HUES64 (cell line): ENCODE measurements around the gene APP.
"Not testable (repeated sequence)": the region's sequence is repeated elsewhere in the genome, so short reads cannot be mapped to it uniquely, and the experiment has no call there.

ENCODE experiments used
- H3K27ac ChIP-seq: 2 replicates; pipeline ENCODE4 v1.7.0; 2013; ENCODE audit warnings: low read depth, low read length, inconsistent platforms
- H3K27me3 ChIP-seq: 2 replicates; pipeline ENCODE4 v1.6.1; 2013; ENCODE audit warnings: mild to moderate bottlenecking, low read length; ENCODE audit not compliant: insufficient read depth
- H3K36me3 ChIP-seq: 2 replicates; pipeline ENCODE4 v1.6.1; 2013; ENCODE audit warnings: mild to moderate bottlenecking, low read length; ENCODE audit not compliant: insufficient read depth
- H3K4me1 ChIP-seq: 2 replicates; pipeline ENCODE4 v1.6.1; 2013; ENCODE audit warnings: mild to moderate bottlenecking, low read length, moderate library complexity; ENCODE audit not compliant: insufficient read depth
- H3K4me3 ChIP-seq: 2 replicates; pipeline ENCODE4 v1.5.1; 2013; ENCODE audit warnings: mild to moderate bottlenecking, low read length, moderate library complexity
- H3K9ac ChIP-seq: 2 replicates; pipeline ENCODE4 v1.6.1; 2013; ENCODE audit warnings: mild to moderate bottlenecking, low read depth, low read length
- H3K9me3 ChIP-seq: 2 replicates; pipeline ENCODE4 v1.6.1; 2013; ENCODE audit warnings: low read depth, low read length; ENCODE audit not compliant: insufficient read depth
- WGBS: fragments of 150-250, 120-280 bp; methylation state at CpG from one replicate; pipeline ENCODE4 v1.1.7; 2013; ENCODE audit warnings: missing lambda C conversion rate; 5-methylcytosine and 5-hydroxymethylcytosine counted together

The APP gene

DNA sequence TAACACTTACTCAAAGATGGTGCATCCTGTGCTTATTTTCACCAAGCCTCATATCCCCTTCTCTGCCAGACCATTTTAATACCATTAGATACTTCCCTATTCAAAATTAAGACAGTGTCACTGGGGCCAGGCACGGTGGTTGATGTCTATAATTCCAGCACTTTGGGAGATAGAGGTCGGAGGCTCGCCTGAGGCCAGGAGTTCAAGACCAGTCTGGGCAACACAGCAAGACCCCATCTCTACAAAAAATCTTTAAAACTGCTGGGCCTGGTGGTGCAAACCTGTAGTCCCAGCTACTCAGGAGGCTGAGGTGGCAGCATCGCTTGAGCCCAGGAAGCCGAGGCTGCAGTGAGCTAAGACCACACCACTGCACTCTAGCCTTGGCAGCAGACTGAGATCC, 28.2 kb downstream of the APP start:
- H3K4me1 ChIP-seq = peaks cover 21% of the 10 kb centered on the region
- H3K9me3 ChIP-seq = no peaks in the 10 kb centered on the region
- 96% methylated on average over 5 of the region's 5 CpGs for WGBS
- H3K27me3 ChIP-seq = no peaks in the 10 kb centered on the region
- H3K27ac ChIP-seq = no peak overlapping the region
- no peak overlapping the region for H3K9ac ChIP-seq
- no peak overlapping the region for H3K4me3 ChIP-seq
- peaks cover 36% of the 10 kb centered on the region for H3K36me3 ChIP-seq

DNA sequence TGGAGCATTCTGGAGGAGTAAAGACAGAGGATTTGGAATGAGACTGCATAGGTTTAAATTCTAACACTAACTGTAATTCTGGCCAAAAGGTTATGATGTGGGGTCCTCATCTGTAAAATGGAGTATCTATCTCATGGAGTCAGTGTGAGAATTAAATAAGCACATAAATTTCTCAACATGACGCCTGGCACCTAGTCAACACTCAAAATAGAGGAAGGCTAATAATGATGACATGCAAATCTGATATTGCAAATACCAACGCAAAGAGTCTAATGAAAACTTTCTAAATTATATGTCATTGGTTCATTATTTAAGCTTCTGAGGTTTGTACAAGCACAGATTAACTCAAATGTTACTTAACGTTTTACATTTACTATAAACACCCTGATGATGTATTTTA, 29.6 kb downstream of the APP start:
- WGBS = 100% methylated on average over 2 of the region's 3 CpGs
- H3K27me3 ChIP-seq = no peaks in the 10 kb centered on the region
- H3K4me1 ChIP-seq = peaks cover 21% of the 10 kb centered on the region
- no peaks in the 10 kb centered on the region for H3K9me3 ChIP-seq
- peaks cover 28% of the 10 kb centered on the region for H3K36me3 ChIP-seq
- H3K27ac ChIP-seq = no peak overlapping the region
- H3K4me3 ChIP-seq = no peak overlapping the region
- no peak overlapping the region for H3K9ac ChIP-seq

DNA sequence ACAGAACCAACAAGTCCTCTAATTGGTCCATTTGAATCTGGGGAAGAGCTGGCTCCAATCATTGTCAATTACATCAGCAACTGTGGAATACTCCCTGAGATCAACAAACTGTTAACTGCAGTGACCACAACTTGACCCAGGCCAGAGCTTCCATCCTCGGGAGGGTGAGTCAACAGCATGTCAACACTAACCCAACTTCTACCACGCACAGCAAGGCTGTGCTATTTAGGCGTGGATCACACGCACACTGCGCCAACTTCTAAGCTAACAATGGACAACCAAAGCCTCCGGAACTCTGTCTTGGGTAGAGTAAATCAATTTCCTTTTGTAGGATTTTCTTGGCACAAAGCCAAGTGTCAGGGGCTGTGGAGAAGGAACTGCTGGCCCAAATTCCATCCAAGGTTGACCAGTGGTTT, 30.4 kb downstream of the APP start:
- Histone ChIP-seq H3K27me3 (no peaks in the 10 kb centered on the region), H3K4me1 (peaks cover 26% of the 10 kb centered on the region), H3K27ac (no peak overlapping the region), H3K9me3 (no peaks in the 10 kb centered on the region), H3K9ac (no peak overlapping the region), H3K36me3 (peaks cover 24% of the 10 kb centered on the region), H3K4me3 (no peak overlapping the region)
- 98% methylated on average over 6 of the region's 6 CpGs for WGBS

DNA sequence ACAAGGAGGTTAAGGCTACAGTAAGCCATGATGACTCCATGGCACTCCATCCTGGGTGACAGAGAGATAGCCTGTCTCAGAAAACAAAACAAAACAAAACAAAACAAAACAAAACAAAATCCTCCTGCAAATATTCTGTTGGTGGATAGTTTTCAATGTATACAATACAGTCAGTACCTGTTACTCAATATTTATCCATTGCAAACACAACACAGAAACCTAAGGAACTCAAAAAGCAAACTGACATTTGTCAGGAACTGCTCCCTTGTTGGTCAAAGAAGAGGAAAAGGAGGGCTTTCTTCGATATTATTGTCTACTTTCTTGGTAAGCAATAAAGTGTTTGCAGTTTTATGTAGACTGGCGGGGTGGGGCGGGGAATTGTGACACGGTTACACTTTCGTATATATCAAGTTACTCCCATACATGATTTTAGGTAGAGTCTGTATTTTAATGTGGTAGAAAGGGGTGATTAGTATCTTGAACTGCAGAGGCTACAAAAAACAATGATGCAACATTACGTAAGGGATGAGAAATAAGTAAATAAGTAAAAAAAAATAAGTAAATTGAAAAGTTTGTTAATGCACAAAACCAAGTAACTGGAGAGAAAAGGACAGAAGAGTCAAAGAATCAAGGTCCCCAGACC, 31.8 kb downstream of the APP start:
- H3K27me3 ChIP-seq = no peaks in the 10 kb centered on the region
- no peak overlapping the region for H3K9ac ChIP-seq
- peaks cover 21% of the 10 kb centered on the region; the same call in 1 of the 2 replicates for H3K36me3 ChIP-seq
- peaks cover 27% of the 10 kb centered on the region for H3K4me1 ChIP-seq
- H3K4me3 ChIP-seq = no peak overlapping the region
- no peaks in the 10 kb centered on the region for H3K9me3 ChIP-seq
- no peak overlapping the region for H3K27ac ChIP-seq
- 97% methylated on average over 4 of the region's 6 CpGs for WGBS

DNA sequence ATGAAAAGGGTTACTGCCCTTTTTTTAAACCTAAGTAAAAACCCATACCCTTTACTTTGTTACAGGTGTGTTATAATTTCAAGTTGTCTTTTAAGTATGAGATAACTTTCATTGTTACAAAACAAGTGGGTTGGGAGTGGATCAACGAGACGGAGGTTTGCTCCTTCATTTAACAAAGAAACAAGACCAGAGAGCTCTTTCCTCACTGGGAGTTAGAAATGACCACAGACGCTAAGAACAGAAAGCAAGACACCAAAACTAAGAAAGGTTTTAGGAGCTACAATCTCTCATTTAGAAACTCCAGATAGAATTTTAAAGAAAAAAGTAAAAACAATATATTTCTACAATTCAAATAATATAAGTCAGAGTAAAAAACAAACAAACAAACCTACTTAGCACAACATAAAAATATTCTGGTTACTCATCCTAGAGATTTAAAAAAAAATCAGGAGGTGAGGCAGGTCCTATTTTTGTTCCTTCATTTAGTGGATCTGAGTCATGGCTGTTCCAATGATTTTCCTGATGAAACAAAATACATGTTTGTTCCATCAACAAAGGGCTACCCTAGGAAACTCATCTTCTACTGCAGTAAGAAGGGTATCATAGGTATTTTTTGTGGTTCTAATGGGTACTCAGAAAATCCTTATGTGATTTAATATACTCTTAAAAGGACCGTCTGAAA, 33.0 kb downstream of the APP start:
- Histone ChIP-seq H3K9ac (no peak overlapping the region), H3K9me3 (no peaks in the 10 kb centered on the region), H3K27me3 (no peaks in the 10 kb centered on the region), H3K4me3 (no peak overlapping the region), H3K4me1 (peaks cover 27% of the 10 kb centered on the region), H3K36me3 (peaks cover 14% of the 10 kb centered on the region; the same call in 1 of the 2 replicates), H3K27ac (no peak overlapping the region)
- 100% methylated on average over 1 of the region's 4 CpGs for WGBS

DNA sequence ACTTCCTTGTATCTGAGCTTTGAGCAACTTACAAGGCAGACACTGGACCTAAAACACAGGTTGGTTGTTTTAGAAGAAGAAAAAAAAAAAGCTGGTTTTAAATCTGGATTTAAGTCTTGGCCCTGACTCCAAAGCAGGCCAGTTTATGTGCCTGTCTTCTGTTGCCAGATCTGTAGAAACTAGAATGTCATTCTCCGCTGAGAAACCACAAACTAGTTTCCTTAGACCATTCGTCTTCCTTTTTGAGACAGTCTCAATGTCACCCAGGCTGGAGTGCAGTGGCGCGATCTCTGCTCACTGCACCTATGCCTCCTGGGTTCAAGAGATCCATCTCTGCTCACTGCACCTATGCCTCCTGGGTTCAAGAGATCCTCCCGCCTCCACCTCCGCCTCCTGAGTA, 33.9 kb downstream of the APP start:
- peaks cover 28% of the 10 kb centered on the region for H3K4me1 ChIP-seq
- WGBS = 86% methylated on average over 6 of the region's 6 CpGs
- peaks cover 11% of the 10 kb centered on the region for H3K36me3 ChIP-seq
- H3K9me3 ChIP-seq = no peaks in the 10 kb centered on the region
- H3K4me3 ChIP-seq = no peak overlapping the region
- H3K27ac ChIP-seq = no peak overlapping the region
- H3K9ac ChIP-seq = no peak overlapping the region
- no peaks in the 10 kb centered on the region for H3K27me3 ChIP-seq

DNA sequence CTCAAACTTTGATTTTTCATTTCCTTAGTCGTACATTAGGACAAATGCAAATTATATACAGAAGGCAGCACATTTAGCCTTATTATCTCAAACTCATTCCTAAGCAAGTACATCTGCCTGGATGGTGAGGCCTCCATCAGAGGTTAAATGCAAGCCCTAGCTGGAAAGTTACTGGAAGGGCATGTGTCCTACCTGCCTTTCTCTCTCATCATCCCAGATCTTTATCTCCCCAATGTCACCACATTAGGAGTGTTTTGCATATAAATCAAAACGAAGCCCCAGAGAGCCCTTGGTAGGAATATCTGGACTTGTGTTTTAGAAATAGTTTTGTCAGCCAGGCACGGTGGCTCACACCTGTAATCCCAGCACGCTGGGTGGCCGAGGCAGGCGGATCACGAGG, 35.0 kb downstream of the APP start:
- H3K36me3 ChIP-seq = peaks cover 18% of the 10 kb centered on the region
- H3K27ac ChIP-seq = no peak overlapping the region; the same call in 1 of the 2 replicates
- H3K4me3 ChIP-seq = no peak overlapping the region
- H3K27me3 ChIP-seq = no peaks in the 10 kb centered on the region
- H3K9me3 ChIP-seq = no peaks in the 10 kb centered on the region
- H3K4me1 ChIP-seq = peaks cover 34% of the 10 kb centered on the region
- 90% methylated on average over 7 of the region's 7 CpGs for WGBS
- no peak overlapping the region for H3K9ac ChIP-seq

DNA sequence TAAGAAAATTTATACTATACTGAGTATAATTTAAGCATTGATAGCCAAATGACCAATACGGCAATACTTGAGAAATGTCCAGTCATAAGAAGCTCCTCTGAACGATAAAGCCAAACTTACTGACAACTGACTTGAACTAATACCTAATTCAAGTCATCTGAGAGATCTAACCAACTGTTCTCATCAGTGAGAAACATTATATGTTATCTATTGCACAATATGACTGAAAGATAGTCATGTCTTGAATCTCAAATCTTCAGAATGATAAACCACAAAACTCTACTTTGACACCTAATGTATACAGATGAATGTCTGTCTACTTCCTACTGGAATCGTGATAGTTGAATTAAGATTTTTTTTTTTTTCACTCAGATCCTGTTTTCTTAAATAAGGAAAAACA, 39.0 kb downstream of the APP start:
- Histone ChIP-seq H3K36me3 (peaks cover 22% of the 10 kb centered on the region), H3K27ac (no peak overlapping the region), H3K9ac (no peak overlapping the region), H3K27me3 (no peaks in the 10 kb centered on the region), H3K4me1 (peaks cover 37% of the 10 kb centered on the region), H3K4me3 (no peak overlapping the region), H3K9me3 (no peaks in the 10 kb centered on the region)
- 97% methylated on average over 2 of the region's 3 CpGs for WGBS

DNA sequence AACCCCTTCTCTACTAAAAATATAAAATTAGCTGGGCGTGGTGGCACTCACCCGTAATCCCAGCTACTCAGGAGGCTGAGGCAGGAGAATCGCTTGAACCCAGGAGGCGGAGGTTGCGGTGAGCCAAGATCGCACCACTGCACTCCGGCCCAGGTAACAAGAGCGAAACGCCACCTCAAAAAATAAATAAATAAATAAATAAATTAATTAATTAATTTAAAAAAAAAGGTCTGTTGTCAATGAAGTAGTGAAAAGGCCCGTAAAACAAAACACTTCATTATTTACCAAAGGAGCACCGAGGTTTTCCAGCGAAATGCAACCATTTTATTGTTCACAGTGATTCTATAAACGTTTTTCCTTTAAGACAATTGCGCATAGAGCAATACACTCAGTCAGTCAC, 39.5 kb downstream of the APP start:
- H3K9me3 ChIP-seq, H3K4me3 ChIP-seq, H3K9ac ChIP-seq, H3K27me3 ChIP-seq, H3K27ac ChIP-seq: not testable (repeated sequence)
- H3K4me1 ChIP-seq = peaks cover 42% of the 10 kb centered on the region
- H3K36me3 ChIP-seq = peaks cover 22% of the 10 kb centered on the region
- WGBS = 88% methylated on average over 11 of the region's 14 CpGs

DNA sequence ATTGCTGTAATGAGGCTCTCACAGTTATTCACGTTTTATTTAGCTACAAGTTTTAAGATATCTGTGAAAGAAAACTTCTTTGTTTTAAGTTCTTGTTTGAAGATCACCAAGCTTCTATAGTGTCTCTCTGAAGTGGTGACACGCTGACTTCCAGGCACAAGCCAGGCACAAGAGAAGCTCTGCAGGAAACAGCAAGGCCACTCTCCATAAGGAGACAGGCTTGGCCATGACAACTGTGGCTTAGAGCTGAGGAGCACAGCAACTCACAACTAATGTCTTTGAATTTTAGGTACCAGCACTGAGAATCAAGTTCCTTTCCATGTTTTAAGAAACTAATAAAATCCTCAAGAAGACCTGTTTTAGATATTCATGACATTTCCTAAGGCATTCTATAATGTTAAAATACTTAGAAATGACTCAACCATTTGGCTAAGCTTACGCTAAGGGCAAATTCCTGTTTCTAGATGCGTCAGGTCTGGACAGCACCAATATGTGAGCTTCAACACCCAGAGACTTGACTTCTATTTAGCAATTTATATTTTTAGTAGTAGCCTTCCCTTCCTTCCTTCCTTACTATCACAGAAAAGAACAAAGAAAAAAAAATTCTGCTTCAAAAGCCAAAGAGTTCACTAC, 40.2 kb downstream of the APP start:
- Histone ChIP-seq H3K9me3 (no peaks in the 10 kb centered on the region), H3K9ac (no peak overlapping the region), H3K4me1 (peaks cover 45% of the 10 kb centered on the region), H3K4me3 (no peak overlapping the region), H3K36me3 (peaks cover 20% of the 10 kb centered on the region), H3K27ac (peak overlapping the region; percentile 20; the same call in 1 of the 2 replicates), H3K27me3 (no peaks in the 10 kb centered on the region)
- 90% methylated on average over 4 of the region's 4 CpGs for WGBS

DNA sequence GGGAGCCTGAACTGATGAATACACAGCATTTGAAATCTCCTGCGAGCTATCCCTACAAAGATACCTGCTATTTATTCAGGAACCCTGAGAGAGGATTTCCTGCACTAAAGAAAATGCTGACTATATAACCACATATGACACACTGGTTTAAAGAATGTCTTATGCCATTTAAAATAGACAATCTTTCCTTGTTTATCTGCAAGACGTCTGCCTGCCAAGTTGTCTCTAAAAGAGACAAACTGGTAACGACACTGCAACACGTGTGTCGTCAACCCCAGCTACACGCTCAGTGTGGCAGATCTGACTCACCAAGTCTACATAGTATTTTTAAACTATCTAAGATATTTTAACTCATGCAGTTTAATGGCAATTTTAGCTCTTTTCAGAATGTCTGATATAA, 42.7 kb downstream of the APP start:
- 88% methylated on average over 6 of the region's 6 CpGs for WGBS

More for the DNA sequence above, 42.7 kb downstream of the APP start:
- Histone ChIP-seq H3K36me3 (peaks cover 19% of the 10 kb centered on the region), H3K4me3 (no peak overlapping the region), H3K9me3 (no peaks in the 10 kb centered on the region), H3K4me1 (peaks cover 67% of the 10 kb centered on the region), H3K27me3 (no peaks in the 10 kb centered on the region), H3K27ac (no peak overlapping the region), H3K9ac (no peak overlapping the region)
